Fibroblast of pulmonary artery (primary cell): ENCODE measurements around the gene MYL12B.

Experiments used
- DNase-seq: peaks from one replicate; pipeline ENCODE4 v3.0.0-alpha.2; 2010; ENCODE audit warnings: low read depth
- H3K4me3 ChIP-seq: replicated peaks from 2 replicates; pipeline ENCODE4 v1.5.1; 2011; ENCODE audit warnings: low read depth, mild to moderate bottlenecking, control low read depth, low read length, moderate library complexity
- TF ChIP-seq, protein P1 (sequence below): IDR thresholded peaks from 2 replicates; pipeline ENCODE4 v1.5.1; 2011; ENCODE audit warnings: mild to moderate bottlenecking, control low read depth, low read length, inconsistent platforms; ENCODE audit errors: missing control alignments

The MYL12B gene

DNA sequence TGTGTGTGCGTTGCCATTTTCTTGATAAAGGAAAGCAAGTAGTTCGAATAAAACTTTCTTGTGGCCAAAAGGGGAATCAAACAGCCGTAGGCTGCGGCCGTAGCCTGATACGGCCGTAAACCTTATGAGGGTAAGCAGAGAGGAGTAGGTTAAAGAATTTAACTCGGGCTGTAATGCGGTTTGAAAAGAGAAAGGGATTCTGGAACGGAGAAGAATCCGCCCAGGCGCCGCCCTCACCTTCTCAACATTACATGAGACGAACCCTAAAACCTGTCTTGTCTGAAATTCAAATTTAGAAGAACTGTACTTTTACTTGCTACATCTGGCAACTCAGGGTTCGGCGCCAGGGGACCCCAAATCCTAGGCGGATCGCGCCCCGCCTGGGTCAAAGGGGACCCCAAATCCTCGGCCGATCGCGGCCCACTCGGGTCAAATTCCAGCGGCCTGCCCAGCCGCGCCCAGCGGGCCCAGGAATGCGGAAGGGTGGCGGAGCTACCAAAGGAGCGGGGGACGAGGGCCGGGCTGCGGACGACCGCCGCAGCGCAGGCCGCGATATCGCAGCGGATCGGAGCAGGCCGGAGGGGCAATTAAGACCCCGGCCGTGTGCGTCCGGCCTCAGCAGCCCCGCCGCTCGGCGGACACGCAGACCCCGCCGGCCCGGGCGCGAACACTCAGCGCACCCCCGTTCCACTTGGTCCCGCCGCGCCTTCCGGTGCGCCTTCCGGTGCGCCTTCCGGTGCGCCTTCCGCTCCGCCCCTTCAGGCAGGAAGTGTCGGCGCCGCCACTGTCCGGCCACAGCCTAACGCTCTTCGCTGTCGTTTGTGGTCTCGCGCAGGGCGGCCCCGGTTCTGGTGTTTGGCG, at the start of gene MYL12B:
MYL12B (plus strand) TSS at position 761 of the 861 bp plus-strand sequence. CDS start 10,766 bp downstream, outside the sequence.
- TF ChIP-seq, protein P1, sequence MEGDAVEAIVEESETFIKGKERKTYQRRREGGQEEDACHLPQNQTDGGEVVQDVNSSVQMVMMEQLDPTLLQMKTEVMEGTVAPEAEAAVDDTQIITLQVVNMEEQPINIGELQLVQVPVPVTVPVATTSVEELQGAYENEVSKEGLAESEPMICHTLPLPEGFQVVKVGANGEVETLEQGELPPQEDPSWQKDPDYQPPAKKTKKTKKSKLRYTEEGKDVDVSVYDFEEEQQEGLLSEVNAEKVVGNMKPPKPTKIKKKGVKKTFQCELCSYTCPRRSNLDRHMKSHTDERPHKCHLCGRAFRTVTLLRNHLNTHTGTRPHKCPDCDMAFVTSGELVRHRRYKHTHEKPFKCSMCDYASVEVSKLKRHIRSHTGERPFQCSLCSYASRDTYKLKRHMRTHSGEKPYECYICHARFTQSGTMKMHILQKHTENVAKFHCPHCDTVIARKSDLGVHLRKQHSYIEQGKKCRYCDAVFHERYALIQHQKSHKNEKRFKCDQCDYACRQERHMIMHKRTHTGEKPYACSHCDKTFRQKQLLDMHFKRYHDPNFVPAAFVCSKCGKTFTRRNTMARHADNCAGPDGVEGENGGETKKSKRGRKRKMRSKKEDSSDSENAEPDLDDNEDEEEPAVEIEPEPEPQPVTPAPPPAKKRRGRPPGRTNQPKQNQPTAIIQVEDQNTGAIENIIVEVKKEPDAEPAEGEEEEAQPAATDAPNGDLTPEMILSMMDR = no peak
- peak within 1 kb of the TSS; percentile 84 for H3K4me3 ChIP-seq
- peak; percentile 77 for DNase-seq

DNA sequence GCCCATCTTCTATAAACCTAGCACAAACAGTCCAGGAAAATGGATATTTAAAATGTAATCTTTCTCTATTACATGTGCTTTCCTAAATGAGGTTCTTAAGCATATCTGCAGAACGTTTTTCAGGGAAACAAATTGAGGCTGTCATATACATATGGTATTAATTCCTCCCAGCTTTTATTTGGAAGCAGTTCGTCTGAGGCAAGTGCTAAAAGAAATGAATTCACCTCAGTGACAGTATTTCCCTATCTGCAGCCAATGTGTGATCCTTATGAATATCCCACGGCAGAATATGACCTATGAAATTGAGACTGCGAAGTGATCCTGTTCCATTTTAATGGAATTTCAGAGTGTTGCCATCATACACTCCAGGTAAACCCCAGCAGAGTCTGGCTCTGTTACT, 49.3 kb upstream of the MYL12B start:
- TF ChIP-seq, protein P1 = no peak
- DNase-seq = no peak
- H3K4me3 ChIP-seq = no peak overlapping the region

DNA sequence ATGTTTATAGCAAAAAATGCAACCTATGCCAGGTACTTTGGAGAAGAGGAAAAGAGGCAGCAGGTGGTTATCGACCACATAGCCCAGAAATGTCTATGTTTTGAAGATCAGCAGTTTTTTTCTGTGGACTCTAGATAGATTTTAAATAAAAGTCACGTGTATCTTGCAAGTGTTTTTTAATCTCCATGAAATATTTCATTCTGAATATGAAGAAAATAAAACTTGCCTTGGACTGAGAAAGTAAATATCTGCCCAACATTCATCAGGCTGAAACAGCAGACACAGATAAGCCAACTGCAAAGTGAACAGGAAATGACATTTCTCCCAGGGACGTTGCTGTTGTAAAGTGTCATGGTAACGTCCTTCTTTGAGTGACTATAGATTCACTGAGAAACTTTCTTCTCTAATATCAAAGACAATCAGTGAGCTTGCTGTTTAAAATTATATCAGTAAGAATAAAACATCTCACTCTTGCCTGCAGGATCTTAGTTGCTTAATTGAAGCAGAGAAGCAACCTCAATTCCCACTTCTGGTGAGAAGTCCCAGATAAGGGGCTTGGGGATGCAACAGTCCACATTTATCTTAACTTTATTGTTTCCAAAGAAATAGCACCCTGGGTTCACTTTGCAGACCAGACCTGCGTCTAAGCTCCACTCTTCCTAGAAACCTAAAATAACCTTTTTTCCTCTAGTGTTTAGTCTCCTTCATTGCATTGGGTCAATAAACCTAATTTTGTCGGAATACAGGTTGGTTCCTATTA, 48.5 kb upstream of the MYL12B start:
- peak; percentile 45 for DNase-seq
- TF ChIP-seq, protein P1 = no peak
- no peak overlapping the region for H3K4me3 ChIP-seq

DNA sequence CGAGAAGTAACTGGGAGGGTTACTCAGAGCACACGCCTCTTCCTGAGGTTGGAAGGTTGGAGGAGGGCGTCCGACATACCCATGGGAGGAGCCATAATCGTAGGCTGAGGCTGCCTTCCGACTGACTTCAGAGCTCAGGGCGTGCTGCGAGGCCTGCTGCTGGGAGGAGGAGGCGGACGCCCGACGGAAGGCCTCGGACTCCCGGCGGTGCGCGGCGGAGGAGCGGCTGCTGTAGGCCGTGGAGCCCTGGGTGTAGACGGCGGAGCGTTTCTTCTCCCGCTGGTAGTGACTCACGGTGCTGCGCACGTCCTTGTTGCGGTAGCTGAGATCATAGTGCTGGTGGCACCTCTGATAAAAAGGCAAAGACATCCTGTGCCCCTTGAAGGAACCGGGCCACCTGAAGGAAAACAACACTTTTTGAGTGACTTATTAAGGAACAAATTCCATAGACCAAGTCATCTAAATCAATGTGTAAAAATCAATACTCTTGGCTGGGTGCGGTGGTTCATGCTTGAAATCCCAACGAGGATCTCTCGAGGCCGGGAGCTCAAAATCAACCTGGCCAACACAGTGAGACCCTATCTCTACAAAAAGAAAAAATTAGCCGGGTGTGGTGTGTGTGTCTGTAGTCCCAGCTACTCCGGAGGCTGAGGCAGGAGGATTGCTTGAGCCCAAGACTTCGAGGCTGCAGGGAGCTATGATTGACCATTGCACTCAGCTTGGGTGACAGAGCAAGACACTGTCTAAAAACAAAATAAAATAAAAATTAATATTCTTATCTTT, 46.9 kb upstream of the MYL12B start:
- H3K4me3 ChIP-seq = no peak overlapping the region
- TF ChIP-seq, protein P1 = no peak
- DNase-seq = no peak

DNA sequence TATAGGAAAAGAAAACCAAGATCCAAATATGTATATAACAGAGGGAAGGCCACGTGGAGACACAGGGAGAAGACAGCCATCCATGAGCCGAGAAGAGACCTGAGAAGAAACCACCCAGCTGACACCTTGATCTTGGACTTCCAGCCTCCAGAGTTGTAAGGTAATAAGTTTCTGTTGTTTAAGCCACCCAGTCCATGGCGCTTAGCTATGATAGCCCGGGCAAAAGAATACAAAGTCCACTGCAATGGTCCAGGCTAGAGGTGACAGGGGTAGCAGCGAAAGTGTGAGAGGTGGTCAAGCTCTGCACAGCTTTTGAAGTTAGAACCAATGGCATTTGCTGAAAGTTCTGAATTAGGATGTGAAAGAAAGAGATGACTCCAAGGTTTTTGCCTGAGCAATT, 44.9 kb upstream of the MYL12B start:
- H3K4me3 ChIP-seq = no peak overlapping the region
- TF ChIP-seq, protein P1 = no peak
- no peak for DNase-seq

DNA sequence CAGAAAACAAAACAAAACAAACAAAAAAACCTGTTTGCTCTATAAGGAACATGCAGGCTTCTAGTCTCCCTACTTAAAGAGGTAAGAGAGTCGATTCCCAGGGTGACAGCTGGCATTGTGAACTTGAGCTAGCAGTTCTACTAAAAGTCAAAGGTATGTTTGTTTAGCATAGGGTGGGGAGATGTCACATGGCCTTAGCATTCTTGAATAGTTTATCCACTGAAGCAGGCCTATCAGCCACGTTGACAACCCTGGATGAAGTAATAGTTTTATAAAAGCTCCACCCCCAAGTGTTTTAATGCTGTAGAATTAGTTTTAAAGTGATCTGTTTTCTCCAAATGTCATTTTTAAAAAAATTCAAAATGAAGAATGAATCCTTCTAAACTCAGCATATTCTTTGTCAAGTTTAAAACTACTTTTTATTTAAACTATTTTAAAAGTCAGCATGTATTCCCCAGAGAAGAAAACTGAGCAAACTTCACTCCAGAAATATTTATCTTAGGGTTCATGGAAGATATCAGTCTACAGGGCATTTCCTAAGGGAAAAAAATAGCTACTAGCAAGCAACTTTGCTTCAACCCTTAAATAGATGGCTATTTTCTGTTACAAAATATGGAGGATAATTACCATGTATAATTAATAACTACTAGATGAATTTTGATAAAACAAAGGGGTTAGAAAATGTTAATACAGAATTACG, 43.8 kb upstream of the MYL12B start:
- H3K4me3 ChIP-seq = no peak overlapping the region
- DNase-seq = peak; percentile 17
- TF ChIP-seq, protein P1 = no peak
